Stimulated activated naive B cell treated with anti-CD40 and anti-IgM and Interleukin-4, amounts not matched to agents 10 μg/mL and 1 μg/mL and 100 μg/mL, for 72 hours (primary cell): ENCODE measurements around the gene KDM4D.
"Not testable (repeated sequence)": the region's sequence is repeated elsewhere in the genome, so short reads cannot be mapped to it uniquely, and the experiment has no call there.

Experiments used
- ATAC-seq, 2 donors: fragments of 150-1000 bp; cut with Tn5 transposase; replicated peaks; 2 replicates each; pipeline ENCODE4 v1.10.0; 2021; ENCODE audit warnings: moderate library complexity in 1 of 2
- DNase-seq: peaks from one replicate; pipeline ENCODE4 v3.0.0; 2021
- H3K27ac Mint-ChIP-seq: one replicate; pipeline ENCODE4 v1.8.0; 2022; ENCODE audit warnings: mild to moderate bottlenecking, mixed read lengths
- H3K27me3 Mint-ChIP-seq, 2 donors: one replicate each; pipeline ENCODE4 v1.8.0; 2022; ENCODE audit warnings: mixed read lengths in 2 of 2
- H3K36me3 Mint-ChIP-seq, 2 donors: one replicate each; pipeline ENCODE4 v1.8.0; 2022; ENCODE audit warnings: mixed read lengths in 2 of 2, mild to moderate bottlenecking in 1 of 2
- H3K4me1 Mint-ChIP-seq, 2 donors: one replicate each; pipeline ENCODE4 v1.8.0; 2022; ENCODE audit warnings: mixed read lengths in 2 of 2, mild to moderate bottlenecking in 1 of 2
- H3K4me3 Mint-ChIP-seq, 2 donors: one replicate each; pipeline ENCODE4 v1.8.0; 2022; ENCODE audit warnings: mild to moderate bottlenecking in 2 of 2, mixed read lengths in 2 of 2, moderate library complexity in 1 of 2
- H3K9me3 Mint-ChIP-seq, 2 donors: one replicate each; pipeline ENCODE4 v1.8.0; 2022; ENCODE audit warnings: mixed read lengths in 2 of 2, mild to moderate bottlenecking in 1 of 2

The KDM4D gene

GRCh38 chr11:94974178-94974577 is 669 bp downstream of the KDM4D start:
- Mint-ChIP-seq H3K4me3 (peak overlapping the region; percentile 91 to 94), H3K27me3 (no peaks in the 10 kb centered on the region), H3K9me3 (no peaks in the 10 kb centered on the region), H3K36me3 (peaks cover 14 to 19% of the 10 kb centered on the region in 2 donors), H3K4me1 (peaks cover 3 to 19% of the 10 kb centered on the region in 2 donors), H3K27ac (peak overlapping the region; percentile 95)
- DNase-seq (no peak), ATAC-seq (no peak)

- H3K9me3 Mint-ChIP-seq: no peaks in the 10 kb centered on the region
- H3K27ac Mint-ChIP-seq: no peak overlapping the region
- DNase-seq (no peak), ATAC-seq (no peak)
- peaks cover 3 to 17% of the 10 kb centered on the region in 2 donors for H3K4me1 Mint-ChIP-seq
- H3K36me3 Mint-ChIP-seq: peaks cover 10 to 14% of the 10 kb centered on the region in 2 donors
- H3K27me3 Mint-ChIP-seq: no peaks in the 10 kb centered on the region
- H3K4me3 Mint-ChIP-seq: no peak overlapping the region
These were observed 2.1 kb downstream of the KDM4D start for GRCh38 chr11:94975599-94975998.

GRCh38 chr11:94987378-94987777 is 13.9 kb downstream of the KDM4D start:
- H3K36me3 Mint-ChIP-seq: no peaks in the 10 kb centered on the region
- peaks cover 22% of the 10 kb centered on the region in 2 donors for H3K27me3 Mint-ChIP-seq
- DNase-seq (no peak), ATAC-seq (no peak)
- H3K27ac Mint-ChIP-seq: no peak overlapping the region
- no peaks in the 10 kb centered on the region for H3K4me1 Mint-ChIP-seq
- H3K9me3 Mint-ChIP-seq: no peaks in the 10 kb centered on the region
- H3K4me3 Mint-ChIP-seq: no peak overlapping the region

- no peaks in the 10 kb centered on the region for H3K36me3 Mint-ChIP-seq
- H3K4me1 Mint-ChIP-seq: no peaks in the 10 kb centered on the region
- DNase-seq: no peak
- peaks cover 22% of the 10 kb centered on the region in 2 donors for H3K27me3 Mint-ChIP-seq
- no peak for ATAC-seq
- no peak overlapping the region for H3K4me3 Mint-ChIP-seq
- H3K27ac Mint-ChIP-seq: no peak overlapping the region
- H3K9me3 Mint-ChIP-seq: no peaks in the 10 kb centered on the region
These were observed 15.2 kb downstream of the KDM4D start for GRCh38 chr11:94988748-94989147.

- no peak overlapping the region for H3K4me3 Mint-ChIP-seq
- H3K4me1 Mint-ChIP-seq: no peaks in the 10 kb centered on the region
- no peaks in the 10 kb centered on the region for H3K9me3 Mint-ChIP-seq
- H3K27ac Mint-ChIP-seq: no peak overlapping the region
- ATAC-seq (no peak), DNase-seq (no peak)
- peaks cover 13 to 15% of the 10 kb centered on the region in 2 donors for H3K27me3 Mint-ChIP-seq
- peaks cover 0 to 1% of the 10 kb centered on the region in 2 donors for H3K36me3 Mint-ChIP-seq
These were observed 20.0 kb downstream of the KDM4D start for GRCh38 chr11:94993400-94993943.

- H3K36me3 Mint-ChIP-seq: peaks cover 6% of the 10 kb centered on the region in 2 donors
- ATAC-seq (no peak), DNase-seq (no peak)
- H3K4me1 Mint-ChIP-seq: no peaks in the 10 kb centered on the region
- no peaks in the 10 kb centered on the region for H3K27me3 Mint-ChIP-seq
- no peak overlapping the region for H3K4me3 Mint-ChIP-seq
- H3K27ac Mint-ChIP-seq: no peak overlapping the region
- H3K9me3 Mint-ChIP-seq: no peaks in the 10 kb centered on the region
These were observed 23.9 kb downstream of the KDM4D start for GRCh38 chr11:94997437-94997836.

GRCh38 chr11:94998285-94998684 is 24.8 kb downstream of the KDM4D start:
- ATAC-seq: no peak
- Mint-ChIP-seq H3K4me1 (no peaks in the 10 kb centered on the region), H3K4me3 (no peak overlapping the region), H3K9me3 (no peaks in the 10 kb centered on the region), H3K27me3 (no peaks in the 10 kb centered on the region), H3K36me3 (peaks cover 6% of the 10 kb centered on the region in 2 donors), H3K27ac (no peak overlapping the region)
- DNase-seq: no peak

GRCh38 chr11:95003716-95004115 is 30.2 kb downstream of the KDM4D start:
- H3K27me3 Mint-ChIP-seq: peaks cover 12 to 26% of the 10 kb centered on the region in 2 donors
- H3K36me3 Mint-ChIP-seq: peaks cover 5 to 6% of the 10 kb centered on the region in 2 donors
- no peak overlapping the region for H3K4me3 Mint-ChIP-seq
- H3K9me3 Mint-ChIP-seq: peaks cover 0 to 4% of the 10 kb centered on the region in 2 donors
- DNase-seq (no peak), ATAC-seq (no peak)
- peaks cover 0 to 1% of the 10 kb centered on the region in 2 donors for H3K4me1 Mint-ChIP-seq
- H3K27ac Mint-ChIP-seq: no peak overlapping the region

GRCh38 chr11:95005642-95006041 is 32.1 kb downstream of the KDM4D start:
- Mint-ChIP-seq H3K4me3 (no peak overlapping the region), H3K9me3 (peaks cover 0 to 4% of the 10 kb centered on the region in 2 donors), H3K27me3 (peaks cover 12 to 27% of the 10 kb centered on the region in 2 donors), H3K4me1 (peaks cover 0 to 1% of the 10 kb centered on the region in 2 donors), H3K36me3 (no peaks in the 10 kb centered on the region), H3K27ac (no peak overlapping the region)
- DNase-seq: no peak
- no peak for ATAC-seq

- H3K9me3 Mint-ChIP-seq: peaks cover 0 to 4% of the 10 kb centered on the region in 2 donors
- peaks cover 28 to 31% of the 10 kb centered on the region in 2 donors for H3K27me3 Mint-ChIP-seq
- no peak overlapping the region for H3K27ac Mint-ChIP-seq
- H3K36me3 Mint-ChIP-seq: no peaks in the 10 kb centered on the region
- DNase-seq (no peak), ATAC-seq (no peak)
- peaks cover 0 to 1% of the 10 kb centered on the region in 2 donors for H3K4me1 Mint-ChIP-seq
- no peak overlapping the region for H3K4me3 Mint-ChIP-seq
These were observed 37.9 kb downstream of the KDM4D start for GRCh38 chr11:95011376-95011775.

GRCh38 chr11:95014184-95014821 is 40.8 kb downstream of the KDM4D start:
- Mint-ChIP-seq H3K9me3 (no peaks in the 10 kb centered on the region), H3K27ac (no peak overlapping the region)

GRCh38 chr11:95016139-95016538 is 42.6 kb downstream of the KDM4D start:
- H3K4me1 Mint-ChIP-seq: no peaks in the 10 kb centered on the region
- H3K27me3 Mint-ChIP-seq: peaks cover 13 to 19% of the 10 kb centered on the region in 2 donors
- ATAC-seq (no peak), DNase-seq (no peak)
- no peaks in the 10 kb centered on the region for H3K9me3 Mint-ChIP-seq
- H3K27ac Mint-ChIP-seq: no peak overlapping the region
- H3K4me3 Mint-ChIP-seq: no peak overlapping the region
- no peaks in the 10 kb centered on the region for H3K36me3 Mint-ChIP-seq

More at GRCh38 chr11:95014184-95014821, 40.8 kb downstream of the KDM4D start:
- Mint-ChIP-seq H3K4me1 (no peaks in the 10 kb centered on the region), H3K27me3 (peaks cover 13 to 23% of the 10 kb centered on the region in 2 donors), H3K36me3 (no peaks in the 10 kb centered on the region), H3K4me3 (no peak overlapping the region)
- DNase-seq: no peak
- ATAC-seq: no peak

- H3K27me3 Mint-ChIP-seq, DNase-seq, ATAC-seq, H3K9me3 Mint-ChIP-seq, H3K27ac Mint-ChIP-seq, H3K4me3 Mint-ChIP-seq, H3K36me3 Mint-ChIP-seq, H3K4me1 Mint-ChIP-seq: not testable (repeated sequence)
These were observed 48.0 kb downstream of the KDM4D start for GRCh38 chr11:95021468-95021867.

- Mint-ChIP-seq H3K36me3 (no peaks in the 10 kb centered on the region), H3K27ac (no peak within 1 kb of the TSS), H3K4me1 (no peaks in the 10 kb centered on the region), H3K9me3 (no peaks in the 10 kb centered on the region), H3K4me3 (no peak within 1 kb of the TSS), H3K27me3 (no peaks in the 10 kb centered on the region)
- ATAC-seq: no peak
- no peak for DNase-seq
These were observed 51.4 kb downstream of the KDM4D start, which contains the start of gene KDM4E for GRCh38 chr11:95024958-95025357. KDM4E (plus strand) TSS chr11:95025258; CDS start chr11:95025558, 300 bp downstream.

- H3K9me3 Mint-ChIP-seq, H3K27me3 Mint-ChIP-seq, ATAC-seq, H3K4me3 Mint-ChIP-seq, DNase-seq, H3K4me1 Mint-ChIP-seq, H3K27ac Mint-ChIP-seq, H3K36me3 Mint-ChIP-seq: not testable (repeated sequence)
These were observed 52.1 kb downstream of the KDM4D start for GRCh38 chr11:95025594-95025993.
